NT2/D1 (cell line): Measurements from ENCODE around the gene FGD5.

ENCODE experiments used
- SUZ12 ChIP-seq: IDR thresholded peaks from 2 replicates; pipeline ENCODE4 v1.6.1; 2011; ENCODE audit not compliant: insufficient read length, insufficient read depth; ENCODE audit errors: extremely low read depth
- YY1 ChIP-seq: IDR thresholded peaks from 2 replicates; pipeline ENCODE4 v1.6.1; 2011; ENCODE audit not compliant: insufficient read length, insufficient read depth

DNA sequence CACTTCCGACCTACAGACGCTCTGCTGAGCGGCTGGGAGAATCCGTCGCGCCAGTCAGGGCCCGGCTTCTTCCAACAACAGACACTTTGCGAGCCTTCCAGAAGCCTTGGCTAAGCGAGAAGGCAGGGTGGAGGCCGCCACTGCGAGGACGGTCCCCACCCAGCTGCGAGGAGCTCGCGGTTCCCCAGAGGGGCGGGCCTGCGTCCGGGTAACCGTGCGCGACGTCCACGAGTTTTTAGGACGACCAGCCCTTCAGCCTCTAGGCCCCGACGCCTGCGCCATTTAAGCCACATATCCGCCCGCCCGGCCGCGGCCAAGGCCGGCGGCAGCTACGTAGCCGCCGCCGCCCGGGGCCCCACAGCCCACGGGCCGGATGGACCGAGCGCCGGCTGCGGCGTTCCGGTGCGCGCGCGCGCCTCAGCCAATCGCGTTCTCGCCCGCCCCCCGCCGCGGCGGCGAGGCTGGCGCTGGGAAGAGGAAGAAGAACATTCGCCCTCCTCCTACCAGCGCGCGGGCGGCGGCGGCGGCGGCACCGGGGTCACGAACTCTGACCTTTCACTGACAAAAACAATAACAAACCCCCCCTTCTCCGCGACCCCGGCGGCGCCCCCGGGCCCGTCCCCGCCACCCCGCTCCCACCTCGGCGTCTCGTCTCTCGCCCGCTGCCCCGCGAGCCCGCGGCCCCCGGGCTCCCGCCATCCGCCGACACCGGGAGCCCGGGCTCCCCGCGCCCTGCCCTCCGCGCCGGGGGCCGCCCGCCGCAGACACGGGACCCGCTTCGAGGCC, 128.5 kb downstream of the FGD5 start, which contains the start of gene NR2C2:
- TF ChIP-seq YY1 (no peak), SUZ12 (no peak)
